MM.1S (cell line): ENCODE results near the gene SNX9.

Experiments used
- DNase-seq: peaks from one replicate; pipeline ENCODE4 v3.0.0-alpha.2; 2015
- H2AFZ ChIP-seq: fragments of 300-600 bp; sonication (generic); 2 replicates; pipeline ENCODE4 v1.6.0; 2016; ENCODE audit warnings: antibody characterized with exemption, low read length
- H3F3A ChIP-seq: fragments of 300-600 bp; sonication (generic); 2 replicates; pipeline ENCODE4 v1.6.1; 2016; ENCODE audit warnings: mild to moderate bottlenecking, antibody characterized with exemption, low read length, moderate library complexity, mixed read lengths; ENCODE audit not compliant: insufficient read depth
- H3K27ac ChIP-seq: fragments of 300-600 bp; sonication (generic); 2 replicates; pipeline ENCODE4 v1.5.1; 2016; ENCODE audit warnings: mild to moderate bottlenecking, low read length
- H3K27me3 ChIP-seq: fragments of 300-600 bp; sonication (generic); replicated peaks from 2 replicates; pipeline ENCODE4 v1.6.0; 2016; ENCODE audit warnings: low read length; ENCODE audit not compliant: insufficient read depth
- H3K36me3 ChIP-seq: fragments of 300-600 bp; sonication (generic); replicated peaks from 2 replicates; pipeline ENCODE4 v1.6.1; 2016; ENCODE audit warnings: mild to moderate bottlenecking, low read length, mixed read lengths; ENCODE audit not compliant: insufficient read depth
- H3K4me1 ChIP-seq: fragments of 300-600 bp; sonication (generic); 2 replicates; pipeline ENCODE4 v1.6.1; 2016; ENCODE audit warnings: low read length, mixed read lengths
- H3K4me2 ChIP-seq: fragments of 300-600 bp; sonication (generic); 2 replicates; pipeline ENCODE4 v1.6.0; 2016; ENCODE audit warnings: low read depth, low read length
- H3K4me3 ChIP-seq: fragments of 300-600 bp; sonication (generic); 2 replicates; pipeline ENCODE4 v1.5.1; 2016; ENCODE audit warnings: low read length, mixed read lengths
- H3K79me2 ChIP-seq: fragments of 300-600 bp; sonication (generic); 2 replicates; pipeline ENCODE4 v1.6.1; 2016; ENCODE audit warnings: mixed run types, low read length, mixed read lengths
- H3K9ac ChIP-seq: fragments of 300-600 bp; sonication (generic); 2 replicates; pipeline ENCODE4 v1.6.1; 2016; ENCODE audit warnings: low read length, mixed read lengths
- H3K9me2 ChIP-seq: fragments of 300-600 bp; sonication (generic); replicated peaks from 2 replicates; pipeline ENCODE4 v1.6.1; 2016; ENCODE audit warnings: mild to moderate bottlenecking, low read length, mixed read lengths; ENCODE audit not compliant: insufficient read depth
- H3K9me3 ChIP-seq: fragments of 300-600 bp; sonication (generic); replicated peaks from 2 replicates; pipeline ENCODE4 v1.6.1; 2016; ENCODE audit warnings: mild to moderate bottlenecking, low read length, mixed read lengths; ENCODE audit not compliant: insufficient read depth
- H4K20me1 ChIP-seq: fragments of 300-600 bp; sonication (generic); 2 replicates; pipeline ENCODE4 v1.6.1; 2016; ENCODE audit warnings: mild to moderate bottlenecking, low read length, moderate library complexity, mixed read lengths; ENCODE audit not compliant: insufficient read depth
- EZH2 ChIP-seq: fragments of 300-600 bp; sonication (generic); optimal IDR thresholded peaks from 2 replicates; pipeline ENCODE3; 2017; ENCODE audit warnings: low read depth, mild to moderate bottlenecking, antibody characterized with exemption, low read length, mixed read lengths
- EZH2phosphoT487 ChIP-seq: fragments of 300-600 bp; sonication (generic); IDR thresholded peaks from 2 replicates; pipeline ENCODE4 v1.6.1; 2018; ENCODE audit warnings: antibody characterized with exemption, low read length
- TF ChIP-seq, protein P1 (sequence below): fragments of 300-600 bp; sonication (generic); IDR thresholded peaks from 2 replicates; pipeline ENCODE4 v1.5.1; 2016; ENCODE audit warnings: antibody characterized with exemption, low read length, mixed read lengths

The SNX9 gene

DNA sequence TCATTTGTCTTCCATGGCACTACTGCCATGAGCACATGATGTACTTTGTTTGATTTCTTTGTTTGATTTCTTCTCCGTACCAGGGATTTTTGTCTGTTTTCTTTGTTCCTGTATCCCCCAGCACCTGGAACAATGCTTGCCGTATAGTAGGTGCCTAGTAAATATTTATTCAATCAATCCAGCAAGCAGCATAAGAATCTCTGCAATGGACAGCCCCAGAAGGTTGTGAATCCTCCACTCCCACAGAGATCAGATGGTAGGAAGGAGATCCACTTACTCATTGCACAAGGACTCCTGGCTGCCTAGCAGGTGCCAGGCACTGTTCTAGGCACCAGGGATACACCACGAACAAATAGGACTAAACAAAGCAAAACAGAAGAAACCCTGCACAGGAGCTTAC is 151.9 kb downstream of the SNX9 start:
- Histone ChIP-seq H3K9me2 (no peaks in the 10 kb centered on the region), H2AFZ (no peak overlapping the region), H3K4me1 (no peaks in the 10 kb centered on the region), H3K36me3 (no peaks in the 10 kb centered on the region), H3K4me2 (no peak overlapping the region), H3K79me2 (no peaks in the 10 kb centered on the region), H3K27me3 (no peaks in the 10 kb centered on the region), H3K4me3 (no peak overlapping the region), H3F3A (no peaks in the 10 kb centered on the region), H3K9ac (no peak overlapping the region), H3K9me3 (no peaks in the 10 kb centered on the region), H4K20me1 (no peaks in the 10 kb centered on the region), H3K27ac (no peak overlapping the region)
- TF ChIP-seq EZH2: no peak
- TF ChIP-seq EZH2phosphoT487: no peak
- TF ChIP-seq, protein P1, sequence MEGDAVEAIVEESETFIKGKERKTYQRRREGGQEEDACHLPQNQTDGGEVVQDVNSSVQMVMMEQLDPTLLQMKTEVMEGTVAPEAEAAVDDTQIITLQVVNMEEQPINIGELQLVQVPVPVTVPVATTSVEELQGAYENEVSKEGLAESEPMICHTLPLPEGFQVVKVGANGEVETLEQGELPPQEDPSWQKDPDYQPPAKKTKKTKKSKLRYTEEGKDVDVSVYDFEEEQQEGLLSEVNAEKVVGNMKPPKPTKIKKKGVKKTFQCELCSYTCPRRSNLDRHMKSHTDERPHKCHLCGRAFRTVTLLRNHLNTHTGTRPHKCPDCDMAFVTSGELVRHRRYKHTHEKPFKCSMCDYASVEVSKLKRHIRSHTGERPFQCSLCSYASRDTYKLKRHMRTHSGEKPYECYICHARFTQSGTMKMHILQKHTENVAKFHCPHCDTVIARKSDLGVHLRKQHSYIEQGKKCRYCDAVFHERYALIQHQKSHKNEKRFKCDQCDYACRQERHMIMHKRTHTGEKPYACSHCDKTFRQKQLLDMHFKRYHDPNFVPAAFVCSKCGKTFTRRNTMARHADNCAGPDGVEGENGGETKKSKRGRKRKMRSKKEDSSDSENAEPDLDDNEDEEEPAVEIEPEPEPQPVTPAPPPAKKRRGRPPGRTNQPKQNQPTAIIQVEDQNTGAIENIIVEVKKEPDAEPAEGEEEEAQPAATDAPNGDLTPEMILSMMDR: no peak
- no peak for DNase-seq

DNA sequence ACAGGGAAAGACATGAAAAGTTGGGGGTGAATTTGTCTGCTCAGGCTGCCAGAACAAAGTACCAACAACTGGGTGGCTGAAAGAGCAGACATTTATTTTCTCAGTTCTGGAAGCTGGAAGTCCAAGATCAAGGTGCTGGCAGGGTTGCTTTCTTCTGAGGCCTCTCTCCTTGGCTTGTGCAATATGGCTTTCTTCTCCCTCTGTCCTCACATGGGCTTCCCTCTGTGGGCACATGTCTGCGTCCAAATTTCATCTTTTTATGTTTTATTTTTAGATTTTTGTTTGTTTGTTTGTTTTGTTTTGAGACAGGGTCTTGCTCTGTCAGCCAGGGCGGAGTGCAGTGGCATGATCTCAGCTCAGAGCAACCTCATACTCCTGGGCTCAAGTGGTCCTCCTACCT is 152.4 kb downstream of the SNX9 start:
- H3K4me3 ChIP-seq: no peak overlapping the region
- no peak overlapping the region for H2AFZ ChIP-seq
- DNase-seq: no peak
- H3K4me2 ChIP-seq: no peak overlapping the region
- H3K27me3 ChIP-seq: no peaks in the 10 kb centered on the region
- H4K20me1 ChIP-seq: no peaks in the 10 kb centered on the region
- H3K4me1 ChIP-seq: no peaks in the 10 kb centered on the region
- H3K9me2 ChIP-seq: no peaks in the 10 kb centered on the region
- no peak overlapping the region for H3K27ac ChIP-seq
- no peaks in the 10 kb centered on the region for H3K36me3 ChIP-seq
- H3K79me2 ChIP-seq: no peaks in the 10 kb centered on the region
- no peak overlapping the region for H3K9ac ChIP-seq
- no peaks in the 10 kb centered on the region for H3F3A ChIP-seq
- no peaks in the 10 kb centered on the region for H3K9me3 ChIP-seq
- TF ChIP-seq EZH2: no peak
- TF ChIP-seq EZH2phosphoT487: no peak
- TF ChIP-seq, protein P1: no peak

DNA sequence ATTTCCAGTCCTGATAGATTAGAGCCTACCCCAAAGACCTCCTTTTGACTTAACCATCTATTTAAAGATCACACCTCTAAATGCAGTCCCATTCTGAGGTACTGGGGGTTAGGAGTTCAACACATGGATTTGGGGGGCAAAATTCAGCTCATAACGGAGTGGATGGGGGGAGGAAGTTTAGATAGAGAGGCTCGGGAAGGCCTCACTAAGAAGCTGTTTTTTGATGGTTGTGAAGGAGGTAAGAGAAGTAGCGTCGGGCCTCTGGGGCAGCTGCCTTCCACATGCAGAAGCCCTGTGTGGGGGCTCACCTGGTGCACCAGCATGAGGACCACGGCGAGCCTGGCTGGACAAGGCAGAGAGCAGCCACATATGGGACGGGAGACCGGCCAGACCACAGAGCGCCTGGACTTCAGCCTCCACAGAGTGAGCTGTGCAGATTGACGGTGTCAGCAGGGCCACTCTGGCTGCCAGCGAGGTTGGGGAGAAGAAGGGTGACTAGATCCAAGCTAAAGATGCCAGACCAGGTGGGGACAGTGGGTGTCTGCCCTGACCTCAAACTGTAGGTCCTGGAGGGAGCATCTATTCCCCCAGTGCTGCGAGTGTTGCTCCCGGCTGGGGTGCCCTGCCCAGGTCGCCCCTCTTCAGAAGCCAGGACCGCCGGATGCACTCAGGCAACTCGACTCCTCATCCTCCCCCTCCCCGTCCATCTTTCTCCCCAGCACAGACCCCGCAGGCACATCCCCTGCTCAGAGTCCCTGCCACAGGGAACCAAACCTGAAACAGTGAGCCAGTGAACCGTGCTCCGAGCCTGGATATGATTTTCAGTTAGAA is 153.5 kb downstream of the SNX9 start:
- H3K27me3 ChIP-seq: no peaks in the 10 kb centered on the region
- DNase-seq: no peak
- H3K9me2 ChIP-seq: no peaks in the 10 kb centered on the region
- no peaks in the 10 kb centered on the region for H3K36me3 ChIP-seq
- H3K9ac ChIP-seq: no peak overlapping the region
- H3K79me2 ChIP-seq: no peaks in the 10 kb centered on the region
- no peaks in the 10 kb centered on the region for H4K20me1 ChIP-seq
- no peak overlapping the region for H3K4me3 ChIP-seq
- no peak overlapping the region for H3K27ac ChIP-seq
- H3K4me1 ChIP-seq: no peaks in the 10 kb centered on the region
- TF ChIP-seq EZH2phosphoT487 (no peak), EZH2 (no peak)
- TF ChIP-seq, protein P1: no peak
- H3K4me2 ChIP-seq: no peak overlapping the region
- H3K9me3 ChIP-seq: no peaks in the 10 kb centered on the region
- H2AFZ ChIP-seq: no peak overlapping the region
- H3F3A ChIP-seq: no peaks in the 10 kb centered on the region
